Loucy (cell line): ENCODE results near the gene ZSWIM7.

ENCODE experiments used
- H2AFZ ChIP-seq: fragments of 200-600 bp; sonication (generic); 2 replicates; pipeline ENCODE4 v1.6.0; 2016; ENCODE audit warnings: antibody characterized with exemption, mild to moderate bottlenecking, low read length, moderate library complexity
- H3F3A ChIP-seq: fragments of 200-600 bp; 2 replicates; pipeline ENCODE4 v1.6.0; 2016; ENCODE audit warnings: antibody characterized with exemption, low read depth, mild to moderate bottlenecking
- H3K27me3 ChIP-seq: fragments of 200-600 bp; sonication (generic); 2 replicates; pipeline ENCODE4 v1.6.1; 2014; ENCODE audit warnings: low read length, mild to moderate bottlenecking; ENCODE audit not compliant: insufficient read depth, poor library complexity, severe bottlenecking
- H3K36me3 ChIP-seq: fragments of 200-600 bp; sonication (generic); 2 replicates; pipeline ENCODE4 v1.6.1; 2016; ENCODE audit warnings: low read length; ENCODE audit not compliant: insufficient read depth
- H3K4me1 ChIP-seq: fragments of 200-600 bp; sonication (generic); 2 replicates; pipeline ENCODE4 v1.5.1; 2014; ENCODE audit warnings: low read length, mild to moderate bottlenecking; ENCODE audit not compliant: insufficient read depth, poor library complexity, severe bottlenecking
- H3K4me2 ChIP-seq: fragments of 200-600 bp; sonication (generic); 2 replicates; pipeline ENCODE4 v1.6.0; 2014; ENCODE audit warnings: antibody characterized with exemption, low read length, low read depth, mild to moderate bottlenecking; ENCODE audit not compliant: poor library complexity, severe bottlenecking
- H3K4me3 ChIP-seq: fragments of 200-600 bp; sonication (generic); 2 replicates; pipeline ENCODE4 v1.5.1; 2014; ENCODE audit warnings: low read length, mild to moderate bottlenecking, mixed read lengths; ENCODE audit not compliant: poor library complexity, severe bottlenecking
- H3K79me2 ChIP-seq: fragments of 200-600 bp; sonication (generic); 2 replicates; pipeline ENCODE4 v1.6.1; 2014; ENCODE audit warnings: low read length; ENCODE audit not compliant: insufficient read depth
- H3K9ac ChIP-seq: fragments of 200-600 bp; sonication (generic); 2 replicates; pipeline ENCODE4 v1.6.0; 2014; ENCODE audit warnings: mild to moderate bottlenecking, low read depth, low read length, moderate library complexity; ENCODE audit not compliant: poor library complexity, severe bottlenecking
- H3K9me2 ChIP-seq: fragments of 200-600 bp; sonication (generic); replicated peaks from 2 replicates; pipeline ENCODE4 v1.6.1; 2016; ENCODE audit warnings: low read depth, low read length, mixed read lengths
- H3K9me3 ChIP-seq: fragments of 200-600 bp; sonication (generic); 2 replicates; pipeline ENCODE4 v1.6.1; 2014; ENCODE audit warnings: mild to moderate bottlenecking, antibody characterized with exemption, low read length, low read depth; ENCODE audit not compliant: insufficient read depth
- H4K20me1 ChIP-seq: fragments of 200-600 bp; sonication (generic); 2 replicates; pipeline ENCODE4 v1.6.0; 2014; ENCODE audit warnings: antibody characterized with exemption, low read length, mild to moderate bottlenecking; ENCODE audit not compliant: insufficient read depth, poor library complexity, severe bottlenecking
- CTCF ChIP-seq: fragments of 200-600 bp; sonication (generic); conservative IDR thresholded peaks from 2 replicates; pipeline ENCODE4 v1.5.1; 2014; ENCODE audit warnings: mild to moderate bottlenecking, antibody characterized with exemption, low read length
- EZH2phosphoT487 ChIP-seq: fragments of 200-600 bp; IDR thresholded peaks from 2 replicates; pipeline ENCODE4 v1.6.1; 2018; ENCODE audit warnings: antibody characterized with exemption, mild to moderate bottlenecking, moderate library complexity, borderline replicate concordance

Gene ZSWIM7

DNA sequence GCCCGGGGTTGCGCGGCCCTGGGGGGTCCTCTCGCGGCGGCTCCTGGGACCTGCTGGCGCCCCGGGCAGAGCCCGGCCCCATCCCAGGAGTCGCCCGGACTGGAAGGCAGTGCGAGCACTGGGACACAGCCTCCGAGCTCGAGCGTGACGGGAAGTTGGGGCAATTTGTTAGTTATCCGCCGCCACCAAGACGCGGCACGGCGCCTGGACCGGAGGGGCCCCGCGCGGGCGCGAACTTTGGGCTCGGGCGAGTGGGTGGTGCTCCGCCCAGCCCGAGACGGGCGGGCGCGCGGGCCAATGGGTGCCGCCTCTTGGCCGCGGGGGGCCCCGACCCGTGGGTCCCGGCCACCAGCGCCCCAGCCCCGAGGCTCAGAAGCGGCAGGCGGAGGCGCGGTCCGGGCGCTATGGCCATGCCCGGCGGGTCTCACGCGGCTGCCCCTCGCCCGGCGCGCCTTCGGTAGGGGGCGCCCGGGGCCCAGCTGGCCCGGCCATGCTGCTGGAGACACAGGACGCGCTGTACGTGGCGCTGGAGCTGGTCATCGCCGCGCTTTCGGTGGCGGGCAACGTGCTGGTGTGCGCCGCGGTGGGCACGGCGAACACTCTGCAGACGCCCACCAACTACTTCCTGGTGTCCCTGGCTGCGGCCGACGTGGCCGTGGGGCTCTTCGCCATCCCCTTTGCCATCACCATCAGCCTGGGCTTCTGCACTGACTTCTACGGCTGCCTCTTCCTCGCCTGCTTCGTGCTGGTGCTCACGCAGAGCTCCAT, 54.6 kb downstream of the ZSWIM7 start, which contains the start of gene ADORA2B:
Gene ADORA2B (plus strand): TSS at position 372 of the 768 bp plus-strand sequence. CDS start 119 bp downstream, at position 491.
- Histone ChIP-seq H3K36me3 (no peaks in the 10 kb centered on the region), H2AFZ (peak within 1 kb of the TSS; percentile 88; the same call in 1 of the 2 replicates), H3K4me3 (peak within 1 kb of the TSS; percentile 65), H3F3A (no peaks in the 10 kb centered on the region), H4K20me1 (no peaks in the 10 kb centered on the region), H3K27me3 (no peaks in the 10 kb centered on the region), H3K4me2 (peak within 1 kb of the TSS; percentile 49), H3K9ac (no peak within 1 kb of the TSS), H3K4me1 (no peaks in the 10 kb centered on the region), H3K9me3 (no peaks in the 10 kb centered on the region), H3K79me2 (no peaks in the 10 kb centered on the region), H3K9me2 (no peaks in the 10 kb centered on the region)
- TF ChIP-seq CTCF (peak; percentile 41; the same call in 1 of the 2 replicates), EZH2phosphoT487 (no peak)

DNA sequence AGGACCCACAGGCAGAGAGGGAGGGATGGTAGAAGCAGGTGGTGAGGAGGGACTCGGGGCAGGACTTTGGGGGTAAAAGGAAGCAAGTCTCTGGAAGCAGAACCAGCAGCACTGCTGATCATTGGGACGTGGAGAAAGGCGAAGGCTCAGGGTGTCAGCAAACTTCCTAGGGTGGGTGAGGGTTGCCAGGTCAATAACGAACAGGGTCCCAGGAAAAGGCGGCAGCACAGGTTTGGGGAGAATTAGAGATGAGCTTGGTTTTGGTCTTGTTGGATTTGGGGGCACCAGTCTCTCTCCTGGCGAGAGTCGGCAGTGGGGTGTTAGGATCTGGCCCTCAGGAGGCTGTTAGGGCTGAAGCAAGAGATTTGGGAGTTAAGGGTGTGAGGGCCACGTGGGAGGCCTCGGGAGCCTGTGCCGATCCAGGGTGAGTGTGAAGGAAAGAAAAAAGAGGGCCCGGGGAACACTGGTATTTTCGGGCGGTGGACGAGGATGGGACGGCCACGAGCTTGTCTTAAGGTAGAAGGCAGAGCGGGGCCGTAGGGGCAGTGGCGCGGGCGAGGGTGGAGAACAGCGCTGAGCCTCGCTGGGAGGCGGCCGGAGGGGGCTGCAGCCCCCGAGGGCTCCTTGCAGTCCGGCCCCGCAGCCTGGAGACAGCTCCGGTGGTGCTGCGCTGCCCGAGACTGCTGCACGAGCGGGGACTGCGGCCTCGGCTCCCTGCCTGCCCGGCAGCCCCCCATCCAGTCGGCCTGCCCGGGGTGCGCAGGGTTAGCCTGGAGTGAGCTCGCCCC, 55.3 kb downstream of the ZSWIM7 start:
- Histone ChIP-seq H3K9me3 (no peaks in the 10 kb centered on the region), H3K4me3 (peak overlapping the region; percentile 65), H3K4me2 (peak overlapping the region; percentile 49), H3F3A (no peaks in the 10 kb centered on the region), H3K9me2 (no peaks in the 10 kb centered on the region), H3K4me1 (no peaks in the 10 kb centered on the region), H3K27me3 (no peaks in the 10 kb centered on the region), H3K36me3 (no peaks in the 10 kb centered on the region), H4K20me1 (no peaks in the 10 kb centered on the region), H3K79me2 (no peaks in the 10 kb centered on the region), H2AFZ (peak overlapping the region; percentile 88; the same call in 1 of the 2 replicates), H3K9ac (no peak overlapping the region)
- TF ChIP-seq CTCF = no peak

DNA sequence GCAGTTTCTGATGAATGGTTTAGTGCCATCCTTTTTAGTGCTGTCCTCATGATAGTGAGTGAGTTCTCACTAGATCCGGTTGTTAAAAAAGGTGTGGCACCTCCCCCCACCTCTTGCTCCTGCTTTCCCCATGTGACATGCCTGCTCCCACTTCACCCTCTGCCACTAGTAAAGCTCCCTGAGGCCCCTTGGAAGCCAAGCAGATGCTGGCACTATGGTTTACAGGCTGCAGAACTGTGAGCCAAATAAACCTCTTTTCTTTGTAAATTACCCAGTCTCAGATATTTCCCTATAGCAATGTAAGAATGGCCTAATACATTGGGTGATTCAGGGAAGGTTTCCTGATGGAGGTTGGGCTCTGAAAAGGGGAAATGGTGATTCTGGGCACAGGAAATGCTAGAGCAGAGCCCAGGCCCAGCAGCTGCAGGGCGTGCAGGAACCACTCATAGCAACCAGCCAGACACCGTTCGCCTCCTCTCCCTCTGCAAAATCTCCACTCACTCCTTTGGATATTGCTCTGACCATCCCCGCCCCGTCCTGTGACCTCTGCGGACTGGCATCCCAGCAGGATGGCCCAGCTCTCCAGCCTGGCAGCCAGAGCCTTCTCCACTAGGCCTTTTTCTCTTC, 57.2 kb downstream of the ZSWIM7 start:
- Histone ChIP-seq H3K4me1 (no peaks in the 10 kb centered on the region), H2AFZ (peak overlapping the region; percentile 48; the same call in 1 of the 2 replicates), H3F3A (no peaks in the 10 kb centered on the region), H3K9me2 (no peaks in the 10 kb centered on the region), H3K36me3 (no peaks in the 10 kb centered on the region), H3K27me3 (no peaks in the 10 kb centered on the region), H3K4me2 (no peak overlapping the region), H3K9ac (no peak overlapping the region), H4K20me1 (no peaks in the 10 kb centered on the region), H3K4me3 (no peak overlapping the region), H3K79me2 (no peaks in the 10 kb centered on the region), H3K9me3 (no peaks in the 10 kb centered on the region)
- TF ChIP-seq CTCF = no peak
